DMS53 treated with DMSO at 0.1 percent for 48 hours (cell line): Measurements from ENCODE around the gene POLR1B.
"Not testable (repeated sequence)": the region's sequence is repeated elsewhere in the genome, so short reads cannot be mapped to it uniquely, and the experiment has no call there.

Experiments
- DNase-seq: peaks from one replicate; lab custom pipeline; 2025; ENCODE audit not compliant: unreplicated experiment; lab: John Stamatoyannopoulos, UW

Gene POLR1B

GRCh38 chr2:112541315-112542122, 746 bp upstream of the POLR1B start:
- no peak for DNase-seq

DNA sequence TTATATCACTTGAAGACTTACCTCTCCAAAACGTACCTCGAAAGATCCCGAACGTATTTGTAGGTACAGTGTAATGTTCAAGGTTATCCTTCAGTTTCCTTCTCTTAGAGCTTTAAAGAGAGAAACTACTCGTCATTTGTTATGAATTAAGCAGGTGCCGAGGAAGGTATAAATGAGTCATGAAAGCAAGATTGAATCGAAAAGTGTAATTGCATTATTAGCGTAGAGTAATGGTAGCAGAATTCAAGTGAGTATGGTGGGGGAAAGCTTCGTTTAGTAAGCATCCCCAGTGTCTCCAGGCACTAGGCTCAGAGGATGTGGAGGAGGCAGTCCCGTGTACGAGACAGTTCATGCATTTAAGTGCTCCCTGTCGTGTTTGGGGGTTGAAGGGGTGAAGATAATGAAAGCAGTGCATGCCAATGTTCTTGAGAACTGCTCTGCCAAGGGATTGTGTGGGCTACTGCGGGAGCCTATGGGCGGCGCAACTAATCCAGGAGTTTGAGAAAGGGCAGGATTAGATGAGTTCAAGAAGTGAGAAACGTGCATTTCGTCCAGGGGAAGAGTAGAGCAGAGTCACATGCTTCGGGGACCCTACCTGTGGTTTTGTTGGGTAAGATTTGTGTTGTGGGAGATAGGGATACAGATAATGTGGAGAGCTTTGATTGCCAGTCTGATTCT, 858 bp downstream of the POLR1B start:
- peak; percentile 9 for DNase-seq

- DNase-seq = no peak
These were observed 5.1 kb downstream of the POLR1B start for GRCh38 chr2:112547333-112547732.

GRCh38 chr2:112548980-112549379, 6.7 kb downstream of the POLR1B start:
- DNase-seq = no peak

GRCh38 chr2:112566104-112566503, 23.8 kb downstream of the POLR1B start:
- DNase-seq = no peak

DNA sequence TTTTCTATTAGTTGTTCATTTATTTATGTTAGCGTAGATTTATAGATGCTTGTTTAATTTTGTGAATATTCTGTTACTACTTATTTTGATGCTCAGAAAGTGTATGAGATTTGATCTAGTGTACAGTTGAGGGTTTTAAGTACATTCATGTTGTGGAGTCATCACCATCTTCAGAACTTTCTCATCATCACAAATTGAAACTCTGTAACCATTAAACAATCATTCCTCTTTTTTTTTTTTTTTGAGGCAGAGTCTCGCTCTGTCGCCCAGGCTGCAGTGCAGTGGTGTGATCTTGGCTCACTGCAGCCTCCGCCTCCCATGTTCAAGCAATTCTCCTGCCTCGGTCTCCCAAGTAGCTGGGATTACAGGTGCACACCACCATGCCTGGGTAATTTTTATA, 24.2 kb downstream of the POLR1B start:
- not testable (repeated sequence) for DNase-seq

DNA sequence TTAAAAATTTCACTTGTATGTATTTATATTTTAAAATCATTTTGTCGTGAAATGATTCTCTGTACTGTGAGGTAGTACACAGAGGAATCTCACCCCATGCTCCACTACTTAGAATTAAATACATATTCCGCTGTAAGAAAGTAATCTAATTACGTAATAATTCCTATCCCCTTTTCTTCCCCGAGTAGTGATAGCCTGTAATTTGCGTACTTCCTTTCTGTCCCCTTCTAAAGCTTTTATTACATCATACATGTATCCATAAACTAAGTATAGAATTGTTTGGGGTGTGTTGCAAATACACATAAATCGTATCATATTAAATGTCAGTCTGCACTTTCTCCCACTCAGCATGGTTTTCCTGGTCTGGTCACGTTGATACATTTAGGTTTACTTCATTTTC, 29.7 kb downstream of the POLR1B start:
- no peak for DNase-seq

- no peak for DNase-seq
These were observed 35.5 kb downstream of the POLR1B start for GRCh38 chr2:112577756-112578155.

GRCh38 chr2:112579241-112579640, 37.0 kb downstream of the POLR1B start:
- DNase-seq = no peak

GRCh38 chr2:112580084-112580483, 37.8 kb downstream of the POLR1B start:
- no peak for DNase-seq

GRCh38 chr2:112582314-112582746, 40.1 kb downstream of the POLR1B start:
- DNase-seq = peak; percentile 77

DNA sequence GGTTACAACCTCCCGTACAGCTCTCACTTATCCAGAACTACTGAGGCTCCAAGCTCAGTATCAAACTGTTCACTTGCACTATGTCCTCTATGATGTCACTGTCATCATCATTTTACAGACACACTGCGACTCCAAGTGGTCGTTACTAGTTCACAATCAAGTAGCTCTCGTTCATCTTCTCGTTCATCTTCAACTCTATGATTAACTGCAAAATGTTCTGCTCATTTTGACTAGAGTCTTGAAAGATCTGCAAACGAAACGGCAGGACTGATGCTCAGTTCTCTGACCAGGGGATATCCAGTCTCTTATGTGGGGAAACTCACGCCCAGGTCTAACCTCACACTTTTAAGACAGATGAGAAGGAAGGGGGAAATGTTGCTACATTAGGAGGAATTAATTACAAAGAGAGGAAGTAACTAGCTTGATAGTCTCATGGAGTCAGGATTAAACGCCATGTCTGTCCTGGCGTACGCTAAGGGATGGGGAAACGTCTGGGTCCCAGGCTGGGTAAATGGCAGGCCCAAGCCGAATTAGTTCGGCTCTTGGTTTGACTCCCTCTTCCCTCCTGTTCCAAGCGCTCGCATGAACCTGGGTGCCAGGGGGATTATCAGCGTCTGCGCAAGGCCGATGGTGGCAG, 41.4 kb downstream of the POLR1B start:
- no peak for DNase-seq

- DNase-seq = peak; percentile 95
These were observed 42.0 kb downstream of the POLR1B start, which contains the start of gene CHCHD5 for GRCh38 chr2:112584134-112584890. Gene CHCHD5, plus strand, starts transcription at chr2:112584609. Its CDS starts 39 bp downstream, at chr2:112584648.

DNA sequence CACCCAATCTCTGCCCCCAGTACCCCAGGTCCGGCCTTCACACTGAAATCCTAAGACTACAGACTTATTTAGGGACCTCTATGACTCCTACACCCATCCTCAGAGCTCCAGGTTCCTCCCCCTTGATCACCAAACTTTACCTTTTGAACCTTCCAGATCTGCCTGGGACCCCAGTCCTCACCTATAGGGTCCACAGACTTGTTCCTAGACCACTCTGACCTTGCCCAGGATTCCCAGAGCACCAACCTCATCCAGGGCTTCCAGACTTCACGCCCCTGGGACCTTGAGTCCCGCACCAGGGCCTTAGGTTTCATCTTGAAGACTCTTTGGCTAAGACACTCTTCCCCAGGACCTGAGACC, 42.6 kb downstream of the POLR1B start:
- DNase-seq = no peak

DNA sequence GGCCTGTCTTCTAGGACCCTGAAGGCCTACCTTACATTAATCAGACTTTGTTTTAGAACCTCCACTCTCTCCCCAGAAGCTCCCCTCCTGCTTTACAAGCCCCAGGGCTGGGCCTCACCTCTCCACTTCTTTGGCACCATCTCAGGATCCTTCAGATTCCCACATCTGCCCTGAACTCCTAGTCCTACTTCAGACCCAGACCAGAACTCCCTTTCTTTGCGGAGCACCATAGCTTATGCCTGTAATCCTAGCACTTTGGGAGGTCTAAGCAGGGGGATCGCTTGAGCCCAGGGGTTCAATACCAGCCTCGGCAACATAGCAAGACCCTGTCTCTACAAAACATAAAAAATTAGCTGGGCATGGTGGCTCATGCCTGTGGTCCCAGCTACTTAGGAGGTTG, 43.1 kb downstream of the POLR1B start:
- no peak for DNase-seq

GRCh38 chr2:112585873-112586464, 43.7 kb downstream of the POLR1B start:
- no peak for DNase-seq

DNA sequence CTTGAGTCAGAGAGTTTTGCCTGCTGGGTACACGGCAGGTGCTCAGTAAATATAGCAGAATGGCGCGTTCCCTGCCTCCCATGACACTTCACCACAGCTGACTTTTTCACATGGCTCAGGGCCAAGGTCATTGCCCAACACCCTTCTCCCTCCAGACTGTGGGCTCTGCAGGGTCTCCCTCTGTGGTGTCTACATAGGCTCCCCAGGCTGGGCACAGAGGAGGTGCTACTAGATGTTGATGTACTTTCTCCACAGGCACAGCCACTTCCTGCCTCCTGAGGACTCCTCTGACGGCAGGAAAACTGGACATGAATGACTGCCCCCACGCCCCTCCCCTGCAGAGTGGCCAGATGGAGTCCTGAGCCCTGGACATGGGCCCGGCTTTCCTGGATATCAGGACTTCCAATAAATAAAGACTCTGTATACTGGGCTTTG, 46.4 kb downstream of the POLR1B start:
- DNase-seq = peak; percentile 12

- no peak for DNase-seq
These were observed 49.1 kb downstream of the POLR1B start for GRCh38 chr2:112591413-112591812.

DNA sequence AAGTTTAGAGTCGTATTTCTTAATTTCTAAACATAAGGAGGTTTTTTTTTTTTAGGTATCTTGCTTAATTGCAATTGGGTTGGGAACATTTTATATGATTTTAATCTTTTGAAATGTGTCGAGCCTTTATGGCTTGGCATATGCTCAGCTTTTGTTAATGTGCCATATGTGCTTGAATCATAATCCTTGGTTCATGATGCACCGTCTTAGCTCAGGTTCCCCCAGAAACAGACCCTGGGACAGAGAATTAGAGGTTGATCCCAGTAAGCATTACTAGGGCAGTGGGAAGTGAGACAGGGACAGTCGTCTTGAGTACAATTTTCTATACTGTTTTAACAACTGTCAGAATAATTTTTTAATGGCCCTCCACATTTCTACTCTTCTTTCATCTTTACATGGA, 51.5 kb downstream of the POLR1B start:
- no peak for DNase-seq

DNA sequence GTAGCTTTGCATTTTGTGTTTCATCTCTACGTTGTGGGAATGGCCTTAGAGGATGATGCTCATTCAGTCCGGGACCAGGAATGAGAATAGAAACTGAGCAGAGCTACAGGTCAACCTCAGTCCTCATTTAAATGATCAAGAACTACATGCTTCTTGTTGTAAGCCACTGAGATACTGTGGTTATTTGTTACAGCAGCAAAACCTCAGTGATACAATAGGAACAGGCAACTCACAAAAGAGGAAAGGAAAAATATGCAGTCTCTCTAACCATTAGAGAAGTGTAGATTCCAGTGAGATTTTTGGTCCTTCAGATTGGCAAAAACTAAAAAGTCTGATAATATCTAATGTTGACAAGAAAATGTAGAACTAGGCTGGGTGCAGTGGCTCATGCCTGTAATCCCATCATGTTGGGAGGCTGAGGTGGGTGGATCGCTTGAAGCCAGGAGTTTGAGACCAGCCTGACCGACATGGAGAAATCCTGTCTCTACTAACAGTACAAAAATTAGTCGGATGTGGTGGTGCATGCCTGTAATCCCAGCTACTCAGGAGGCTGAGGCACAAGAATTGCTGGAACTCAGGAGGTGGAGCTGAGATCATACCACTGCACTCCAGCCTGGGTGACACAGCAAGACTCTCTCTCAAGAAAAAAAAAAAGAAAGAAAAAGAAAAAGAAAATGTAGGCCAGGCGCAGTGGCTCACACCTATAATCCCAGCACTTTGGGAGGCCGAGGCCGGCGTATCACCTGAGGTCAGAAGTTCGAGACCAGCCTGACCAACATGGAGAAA, 55.5 kb downstream of the POLR1B start:
- no peak for DNase-seq
